ENCODE results near the gene NDUFS7.

NDUFS7 gene

DNA sequence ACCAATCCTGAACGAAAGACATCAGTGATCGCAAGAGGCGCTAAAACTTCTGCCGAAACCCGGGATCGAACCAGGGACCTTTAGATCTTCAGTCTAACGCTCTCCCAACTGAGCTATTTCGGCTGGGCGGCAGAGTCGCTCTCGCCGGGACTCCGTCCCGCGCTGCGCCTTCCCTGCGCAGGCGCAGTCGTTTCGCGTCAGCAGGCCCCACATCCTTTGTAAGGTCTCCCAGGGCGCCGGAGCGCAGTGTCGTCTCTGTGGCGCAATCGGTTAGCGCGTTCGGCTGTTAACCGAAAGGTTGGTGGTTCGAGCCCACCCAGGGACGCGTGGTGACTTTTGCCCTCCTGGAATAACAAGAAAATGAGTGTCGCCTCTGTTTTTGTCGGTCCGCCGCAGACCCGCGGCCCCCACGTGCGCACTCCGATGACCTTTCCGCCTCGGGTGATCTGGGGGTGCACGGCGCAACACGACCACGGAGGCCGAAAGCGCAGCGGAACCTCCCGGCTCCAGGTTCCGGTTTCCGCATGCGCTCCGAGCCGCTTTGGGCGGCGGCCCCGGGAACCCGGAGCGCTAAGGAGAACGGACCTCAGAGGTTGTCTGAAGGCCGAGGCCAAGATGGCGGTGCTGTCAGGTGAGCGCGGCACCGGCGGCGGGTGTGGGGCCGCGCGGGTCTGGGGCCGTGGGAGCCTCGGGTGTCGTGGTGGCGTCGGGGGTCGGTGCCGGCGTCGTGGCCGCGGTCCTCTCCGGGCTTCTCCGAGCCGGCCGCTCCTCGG lies at the start of gene NDUFS7:
TSS of gene NDUFS7 (plus strand) at position 596 of the 773 bp plus-strand sequence. CDS start at position 616, 20 bp downstream.
- peak; percentile 94 for DNase-seq

DNA sequence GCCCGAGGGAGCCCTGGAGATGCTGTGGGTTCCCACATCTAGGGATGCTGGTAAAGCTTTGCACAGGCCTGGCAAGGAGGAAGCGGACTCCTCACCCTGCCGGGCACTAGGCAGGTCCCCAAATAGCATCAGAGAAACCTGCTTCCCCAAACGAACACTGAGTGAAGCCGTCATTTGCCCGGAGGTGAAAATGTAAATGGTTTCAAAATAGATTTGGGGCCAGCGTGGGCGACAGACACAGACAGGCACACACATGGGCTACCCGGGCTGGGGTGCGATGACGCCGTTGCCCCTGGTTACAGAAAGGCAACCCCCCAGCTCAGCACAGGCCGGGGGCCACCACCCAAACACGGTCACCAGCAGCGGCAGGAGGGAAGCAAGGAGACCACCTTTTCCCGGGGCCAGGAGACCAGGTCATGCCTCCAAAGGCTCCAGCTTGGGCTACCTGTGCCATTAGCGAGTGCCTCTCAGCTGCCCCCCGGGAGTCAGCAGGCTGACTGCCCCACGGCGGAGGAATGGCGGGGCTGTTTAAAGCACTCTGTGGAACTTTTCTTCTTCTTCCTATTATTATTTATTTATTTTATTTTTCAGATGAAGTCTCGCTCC lies 47.5 kb upstream of the NDUFS7 start:
- no peak for DNase-seq

DNA sequence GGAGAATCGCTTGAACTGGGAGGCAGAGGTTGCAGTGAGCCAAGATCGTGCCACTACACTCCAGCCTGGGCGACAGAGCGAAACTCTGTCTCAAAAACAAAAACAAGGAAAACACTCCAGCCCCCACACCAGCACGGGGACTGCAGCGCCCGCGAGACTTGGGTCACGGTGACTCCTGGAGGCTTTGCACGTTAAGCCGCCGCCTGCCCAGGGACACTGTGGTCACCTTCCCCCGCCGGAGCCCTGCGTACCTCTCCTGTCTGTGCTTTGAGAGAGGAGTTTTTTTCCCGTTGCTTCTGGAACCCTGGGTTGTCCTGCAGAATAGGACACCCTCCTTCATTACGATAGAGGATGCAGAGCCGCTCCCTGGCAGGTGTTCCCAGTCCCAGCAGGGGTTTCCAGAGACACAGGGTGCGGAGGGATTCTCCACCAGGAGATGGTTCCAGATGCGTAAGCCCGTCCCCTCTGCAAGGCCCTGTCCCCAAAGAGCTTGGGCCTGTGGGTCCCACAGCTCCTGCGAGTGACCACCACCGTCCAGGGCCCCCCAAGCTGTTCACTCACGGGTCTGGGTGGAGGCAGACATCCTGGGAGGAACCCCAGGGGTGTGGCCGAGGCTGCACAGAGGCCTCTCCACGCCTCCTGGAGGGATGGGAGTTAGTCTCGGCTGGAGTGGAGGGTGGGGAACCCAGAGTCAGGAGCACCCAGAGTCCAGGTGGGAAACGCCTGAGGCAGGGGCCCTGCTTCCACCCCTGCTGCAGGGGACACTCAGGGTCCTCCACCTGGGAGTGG lies 42.8 kb upstream of the NDUFS7 start:
- DNase-seq: no peak

DNA sequence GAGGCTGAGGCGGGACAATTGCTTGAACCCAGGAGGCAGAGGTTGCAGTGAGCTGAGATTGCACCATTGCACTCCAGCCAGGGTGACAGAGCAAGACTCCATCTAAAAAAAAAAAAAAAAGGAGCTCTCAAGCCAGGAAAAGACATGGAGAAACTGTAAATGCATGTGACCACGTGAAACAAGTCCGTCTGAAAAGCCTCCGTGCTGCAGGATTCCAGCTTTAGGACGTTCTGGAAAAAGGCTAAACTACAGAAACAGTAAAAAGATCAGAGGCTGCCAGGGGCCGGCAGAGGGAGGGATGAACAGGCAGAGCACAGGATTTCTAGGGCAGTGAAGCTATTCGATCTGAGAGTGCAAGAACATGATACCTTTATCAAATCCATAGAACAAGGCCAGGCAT lies 40.7 kb upstream of the NDUFS7 start:
- no peak for DNase-seq

DNA sequence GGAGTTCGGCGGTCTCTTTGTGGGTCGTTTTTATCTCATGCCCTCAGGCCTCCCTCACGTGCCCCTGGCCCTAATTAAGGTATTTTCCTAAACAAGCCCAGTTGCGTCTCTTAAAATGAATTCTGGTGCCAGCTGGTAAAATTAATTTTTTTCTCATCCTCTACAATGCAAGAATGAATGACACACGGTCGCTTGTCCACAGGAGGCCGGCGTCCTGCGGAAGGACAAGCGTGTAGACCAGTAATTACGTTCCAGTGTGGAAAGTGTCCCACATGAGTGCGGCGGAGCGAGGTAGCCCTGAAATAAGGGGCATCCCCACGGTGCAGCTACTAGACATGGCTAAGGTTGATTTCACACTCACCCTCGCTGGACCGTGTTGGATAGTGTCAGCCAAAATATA lies 34.5 kb upstream of the NDUFS7 start:
- no peak for DNase-seq

DNA sequence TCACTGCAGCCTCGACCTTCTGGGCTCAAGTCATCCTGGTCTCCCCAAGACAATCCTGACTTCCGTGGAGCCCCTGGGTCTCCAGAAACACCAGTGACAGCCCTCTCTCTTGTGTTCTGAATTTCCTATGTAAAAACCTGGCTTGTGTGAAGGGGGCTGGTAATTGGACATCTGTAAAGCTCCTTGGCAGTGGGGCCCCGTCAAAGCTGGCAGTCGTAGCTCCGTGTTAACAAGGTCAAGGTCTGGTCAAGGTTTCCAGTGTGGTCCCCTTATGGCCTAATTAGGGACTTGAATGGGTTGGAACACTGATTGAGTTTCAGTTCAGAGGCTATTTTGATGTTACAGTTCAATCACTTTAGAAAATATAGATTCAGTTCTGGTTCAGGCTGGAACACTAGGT lies 32.8 kb upstream of the NDUFS7 start:
- no peak for DNase-seq

DNA sequence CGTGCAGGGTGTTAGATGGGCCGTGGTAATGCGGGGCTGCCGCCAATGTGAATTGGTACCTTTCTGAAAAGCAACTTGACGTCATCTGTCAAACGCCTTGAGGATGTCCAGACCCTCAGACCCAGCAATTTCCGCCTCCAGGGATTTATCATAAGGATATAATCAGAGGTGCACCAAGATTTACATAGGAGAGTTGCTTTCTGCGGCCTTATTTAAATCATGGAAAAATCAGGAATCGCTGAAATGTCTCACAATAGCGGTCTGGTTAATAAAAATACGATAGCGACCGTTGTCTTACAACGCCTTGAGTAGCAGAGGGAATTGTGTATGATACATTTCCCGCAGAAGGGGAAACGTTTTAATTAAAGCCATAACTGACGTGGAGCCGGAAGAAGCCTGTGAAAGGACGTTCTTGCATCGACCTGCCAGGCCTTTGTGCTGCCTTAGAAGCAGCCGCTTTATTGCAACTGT lies 32.3 kb upstream of the NDUFS7 start:
- DNase-seq: no peak

DNA sequence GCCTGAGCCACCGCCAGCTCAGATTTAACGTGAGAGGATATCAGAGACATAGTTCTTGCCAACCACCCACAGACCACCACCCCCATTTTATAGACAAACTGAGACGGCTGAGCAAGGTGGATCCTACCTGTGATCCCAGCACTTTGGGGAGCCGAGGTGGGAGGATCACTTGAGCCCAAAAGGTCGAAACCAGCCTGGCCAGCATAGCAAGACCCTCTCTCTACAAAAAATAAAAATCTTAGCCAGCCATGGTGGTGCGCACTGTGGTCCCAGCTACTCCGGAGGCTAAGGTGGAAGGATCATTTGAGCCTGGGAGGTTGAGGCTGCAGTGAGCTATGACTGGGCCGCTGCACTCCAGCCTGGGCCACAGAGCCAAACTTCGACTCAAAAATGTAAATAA lies 30.6 kb upstream of the NDUFS7 start:
- no peak for DNase-seq

DNA sequence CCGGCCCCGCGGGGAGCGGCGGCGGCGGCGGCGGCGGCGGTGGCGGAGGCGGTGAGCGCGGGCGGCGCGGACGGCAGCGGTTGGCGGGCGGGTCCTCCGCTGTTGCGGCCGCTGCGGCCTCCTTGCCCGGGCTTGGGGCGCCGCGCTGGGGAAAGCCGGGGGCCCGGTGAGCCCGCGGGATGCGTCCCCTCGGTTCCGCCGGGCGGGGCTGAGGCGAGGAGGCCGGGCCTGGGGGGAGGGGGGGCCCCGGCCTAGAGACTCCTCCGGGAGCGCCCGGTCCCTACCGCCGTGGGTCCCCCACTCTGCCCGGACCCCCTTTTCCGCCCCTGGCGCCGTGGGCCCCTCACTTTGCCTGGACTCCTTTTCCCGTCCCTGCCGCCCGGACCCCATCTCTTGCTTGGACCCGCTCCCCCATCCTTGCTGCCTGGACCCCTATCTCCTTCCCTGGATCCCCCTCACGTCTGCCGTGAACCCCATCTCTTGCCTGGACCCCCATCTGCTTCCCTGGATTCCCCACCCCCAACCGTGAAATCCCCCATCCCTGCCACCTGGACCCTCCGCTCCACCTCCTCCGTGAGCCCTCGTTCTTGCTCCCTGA lies 28.6 kb upstream of the NDUFS7 start:
- DNase-seq: no peak

DNA sequence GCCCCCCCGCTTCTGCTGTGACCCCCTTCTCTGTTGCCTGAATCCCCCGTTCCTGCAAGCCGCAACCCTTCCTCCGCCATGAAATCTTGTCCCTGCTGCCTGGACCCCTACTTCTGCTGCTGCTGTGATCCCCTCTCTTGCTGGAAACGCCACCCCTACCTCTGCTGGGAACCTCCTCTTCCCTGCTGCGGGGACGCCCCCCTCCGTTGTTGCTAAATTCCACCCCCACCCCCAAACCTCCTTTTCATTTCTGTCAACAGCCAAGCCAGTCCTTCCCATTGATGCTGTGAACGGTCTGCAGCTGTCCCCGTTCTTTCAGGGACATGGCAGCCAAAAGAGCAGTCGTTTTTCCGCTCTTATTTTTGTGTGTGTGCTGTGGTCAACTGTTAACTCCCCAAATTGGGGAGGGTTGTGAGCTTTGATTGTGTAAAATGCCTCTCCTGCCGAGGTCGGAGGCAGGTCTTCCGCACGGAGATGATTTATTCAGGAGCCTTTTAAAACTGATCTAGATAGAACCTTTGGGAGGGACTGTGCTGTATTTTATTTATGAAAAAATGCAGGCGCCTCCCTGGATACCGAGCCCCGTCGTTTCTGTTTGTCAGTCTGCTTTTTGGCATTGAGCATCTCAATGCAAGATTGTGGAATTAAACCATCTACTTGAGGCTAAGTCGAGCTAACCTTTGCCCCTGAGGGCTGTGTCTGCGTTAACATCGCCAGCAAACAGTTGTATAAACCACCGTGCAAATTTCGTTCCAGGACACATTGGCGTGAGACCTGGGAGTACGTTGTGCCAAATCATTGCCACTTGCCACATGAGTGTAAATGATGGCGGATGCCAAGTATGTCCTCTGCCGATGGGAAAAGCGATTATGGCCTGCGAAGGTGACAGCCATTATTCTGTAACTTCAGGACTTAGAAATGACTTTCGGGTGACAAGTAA lies 27.9 kb upstream of the NDUFS7 start:
- DNase-seq: peak; percentile 18

DNA sequence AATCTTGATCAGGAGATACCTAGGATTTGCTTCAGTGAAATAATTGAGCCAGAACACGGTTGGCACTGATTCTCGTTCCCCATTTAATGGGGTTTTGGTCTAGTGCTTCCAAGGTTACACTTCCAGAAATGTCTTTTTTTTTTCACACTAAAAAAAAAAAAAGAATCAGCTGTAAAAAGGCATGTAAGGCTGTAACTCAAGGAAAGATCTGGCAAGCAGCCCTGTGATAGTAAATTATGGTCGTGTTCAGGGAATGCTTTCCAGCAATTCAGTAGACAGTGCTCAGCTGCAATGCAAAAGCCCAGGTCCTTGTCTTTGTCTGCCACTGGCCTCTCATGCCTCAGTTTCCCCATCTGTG lies 27.2 kb upstream of the NDUFS7 start:
- no peak for DNase-seq

DNA sequence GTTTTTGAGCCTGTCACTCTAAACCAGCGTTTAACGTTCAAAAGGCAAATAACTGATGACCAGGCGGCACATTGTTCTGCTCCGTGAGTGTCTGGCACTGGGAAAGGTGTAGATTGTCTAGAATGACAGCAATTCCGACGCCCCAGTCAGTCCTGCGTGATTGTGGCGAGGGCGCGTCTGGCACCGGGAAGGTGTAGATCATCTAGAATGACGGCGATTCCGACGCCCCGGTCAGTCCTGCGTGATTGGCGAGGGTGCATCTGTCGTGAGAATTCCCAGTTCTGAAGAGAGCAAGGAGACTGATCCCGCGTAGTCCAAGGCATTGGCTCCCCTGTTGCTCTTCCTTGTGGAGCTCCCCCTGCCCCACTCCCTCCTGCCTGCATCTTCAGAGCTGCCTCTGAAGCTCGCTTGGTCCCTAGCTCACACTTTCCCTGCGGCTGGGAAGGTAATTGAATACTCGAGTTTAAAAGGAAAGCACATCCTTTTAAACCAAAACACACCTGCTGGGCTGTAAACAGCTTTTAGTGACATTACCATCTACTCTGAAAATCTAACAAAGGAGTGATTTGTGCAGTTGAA lies 26.1 kb upstream of the NDUFS7 start:
- DNase-seq: no peak

DNA sequence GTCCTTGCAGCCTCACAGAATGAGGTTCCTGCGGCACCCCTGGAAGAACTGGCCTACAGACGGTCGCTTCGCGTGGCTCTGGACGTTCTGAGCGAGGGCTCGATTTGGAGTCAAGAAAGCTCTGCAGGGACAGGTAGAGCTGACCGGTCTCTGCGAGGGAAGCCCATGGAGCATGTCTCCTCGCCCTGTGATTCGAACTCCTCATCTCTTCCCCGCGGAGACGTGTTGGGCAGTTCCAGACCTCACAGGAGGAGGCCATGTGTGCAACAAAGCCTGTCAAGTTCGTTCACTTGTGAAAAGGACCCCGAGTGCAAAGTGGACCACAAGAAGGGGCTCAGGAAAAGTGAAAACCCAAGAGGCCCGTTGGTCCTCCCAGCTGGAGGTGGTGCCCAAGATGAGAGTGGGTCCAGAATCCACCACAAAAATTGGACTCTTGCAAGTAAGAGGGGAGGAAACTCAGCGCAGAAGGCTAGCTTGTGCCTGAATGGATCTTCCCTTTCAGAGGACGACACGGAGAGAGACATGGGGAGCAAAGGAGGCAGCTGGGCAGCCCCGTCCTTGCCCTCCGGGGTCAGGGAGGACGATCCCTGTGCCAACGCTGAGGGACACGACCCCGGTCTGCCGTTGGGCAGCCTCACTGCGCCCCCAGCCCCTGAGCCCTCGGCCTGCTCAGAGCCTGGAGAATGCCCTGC lies 23.4 kb upstream of the NDUFS7 start:
- no peak for DNase-seq

DNA sequence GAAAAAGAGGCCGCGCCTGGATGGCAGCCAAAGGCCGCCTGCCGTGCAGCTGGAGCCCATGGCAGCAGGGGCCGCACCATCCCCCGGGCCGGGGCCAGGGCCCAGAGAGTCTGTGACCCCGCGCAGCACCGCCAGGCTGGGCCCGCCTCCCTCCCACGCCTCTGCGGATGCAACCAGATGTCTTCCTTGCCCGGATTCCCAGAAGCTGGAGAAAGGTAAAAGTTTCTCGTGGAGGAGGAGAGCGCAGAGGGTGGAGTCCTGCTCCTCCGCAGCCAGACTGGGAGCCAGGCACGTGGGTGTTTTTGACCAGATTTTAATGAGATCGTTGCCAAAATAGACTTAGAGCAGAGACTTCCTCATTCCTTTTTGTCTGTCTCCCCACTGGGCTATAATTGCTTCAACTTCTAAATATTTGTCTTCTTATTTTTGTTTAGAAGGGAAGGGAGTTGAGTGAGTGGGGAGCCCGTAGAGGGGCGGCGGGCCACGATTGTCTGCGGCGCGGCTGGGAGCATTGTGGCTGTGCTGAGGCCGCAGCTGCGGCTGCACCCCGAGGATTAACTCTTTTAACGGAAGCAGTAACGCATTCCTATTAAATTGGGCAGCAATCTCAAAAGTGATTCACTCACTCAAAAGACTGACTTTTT lies 22.8 kb upstream of the NDUFS7 start:
- no peak for DNase-seq

DNA sequence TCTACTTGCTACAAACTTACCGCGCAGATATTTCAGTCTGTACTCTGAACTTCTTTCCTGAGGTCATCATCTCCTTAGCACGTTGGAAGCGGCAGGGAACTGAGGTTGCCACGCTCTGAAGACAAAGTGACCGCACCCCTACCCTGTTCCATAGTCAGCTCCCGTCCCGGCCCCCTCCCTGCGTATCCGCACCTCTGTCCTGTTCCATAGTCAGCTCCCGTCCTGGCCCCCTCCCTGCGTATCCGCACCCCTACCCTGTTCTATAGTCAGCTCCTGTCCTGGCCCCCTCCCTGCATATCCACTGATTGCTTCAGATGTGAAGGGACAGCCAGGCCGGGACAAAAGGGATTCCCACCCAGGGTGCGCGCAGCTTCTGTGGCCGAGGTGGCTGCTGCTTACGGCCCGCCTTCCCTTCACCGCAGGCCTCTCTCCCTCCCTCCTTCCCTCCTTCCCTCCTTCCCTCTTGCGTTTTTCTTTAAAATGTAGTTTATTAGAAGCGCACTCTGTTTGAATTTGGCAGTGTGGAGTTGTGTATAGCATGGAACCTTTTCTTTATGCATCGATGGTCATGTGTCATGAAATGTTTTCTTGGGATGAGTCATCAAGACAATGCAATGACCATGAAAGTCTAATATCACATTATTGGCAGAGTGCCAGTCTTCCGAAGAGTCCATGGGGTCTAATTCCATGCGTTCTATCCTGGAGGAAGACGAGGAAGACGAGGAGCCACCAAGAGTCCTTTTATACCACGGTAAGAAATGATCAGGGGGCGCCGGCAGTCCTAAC lies 21.9 kb upstream of the NDUFS7 start:
- DNase-seq: no peak

DNA sequence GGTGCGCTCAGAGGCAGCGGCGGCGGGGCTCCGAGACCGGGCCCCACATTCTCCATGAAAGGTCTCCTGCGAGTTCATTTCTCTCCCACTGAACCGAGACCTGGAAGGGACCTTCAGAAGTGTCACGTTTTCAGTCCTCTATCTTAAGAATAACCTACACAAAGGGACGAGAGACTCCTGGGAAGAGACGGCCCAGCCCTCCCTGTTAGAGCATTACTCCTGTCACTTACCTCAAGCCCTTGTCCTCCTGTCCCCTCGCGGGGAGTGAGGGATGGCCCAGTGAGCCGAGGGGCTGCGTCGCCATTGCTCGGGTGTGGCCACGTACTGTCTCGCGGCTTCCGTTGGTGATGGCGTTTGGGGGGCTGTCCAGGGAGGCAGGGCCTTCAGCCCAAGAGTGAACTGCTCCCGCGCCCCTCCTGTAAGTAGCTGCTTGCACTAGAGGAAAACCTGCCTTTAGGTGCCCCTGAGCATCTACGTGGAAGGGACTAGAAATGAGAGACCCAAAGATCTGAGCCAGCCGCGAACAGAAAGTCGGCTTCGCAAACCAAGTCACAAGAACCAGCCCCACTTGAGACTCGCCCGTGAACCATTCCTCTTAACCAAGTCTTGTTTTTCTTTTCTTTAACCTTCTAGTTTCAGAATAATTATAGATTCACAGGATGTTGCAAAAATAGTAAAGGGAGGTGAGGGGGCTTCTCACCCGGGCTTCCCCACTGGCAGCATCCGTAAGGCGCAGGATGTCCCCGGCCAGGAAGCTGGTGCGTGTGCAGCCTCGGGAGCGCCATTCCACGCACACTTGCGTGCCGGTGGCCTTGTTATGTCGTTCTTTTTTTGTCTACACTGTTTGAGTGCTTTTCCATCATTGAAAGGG lies 21.1 kb upstream of the NDUFS7 start:
- DNase-seq: no peak

DNA sequence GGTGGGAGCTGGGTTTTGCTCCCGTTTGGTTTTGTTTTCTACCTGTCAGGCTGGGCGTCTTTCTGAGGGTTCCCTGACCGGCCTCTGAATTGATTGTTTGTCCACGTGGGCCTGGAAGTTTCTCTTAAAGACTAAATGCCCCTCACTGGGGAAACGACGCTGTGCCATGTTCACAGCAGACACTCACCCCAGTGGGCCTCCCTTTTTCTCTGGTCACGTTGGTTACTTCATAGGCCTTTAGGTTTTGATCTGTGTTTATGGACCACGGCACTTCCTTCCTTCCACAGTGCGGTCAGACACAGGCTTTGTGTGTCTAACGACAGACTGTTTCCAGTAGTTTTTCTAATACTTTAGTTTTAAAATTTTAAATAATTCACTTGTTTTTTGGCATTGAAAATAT lies 20.1 kb upstream of the NDUFS7 start:
- peak; percentile 50 for DNase-seq

DNA sequence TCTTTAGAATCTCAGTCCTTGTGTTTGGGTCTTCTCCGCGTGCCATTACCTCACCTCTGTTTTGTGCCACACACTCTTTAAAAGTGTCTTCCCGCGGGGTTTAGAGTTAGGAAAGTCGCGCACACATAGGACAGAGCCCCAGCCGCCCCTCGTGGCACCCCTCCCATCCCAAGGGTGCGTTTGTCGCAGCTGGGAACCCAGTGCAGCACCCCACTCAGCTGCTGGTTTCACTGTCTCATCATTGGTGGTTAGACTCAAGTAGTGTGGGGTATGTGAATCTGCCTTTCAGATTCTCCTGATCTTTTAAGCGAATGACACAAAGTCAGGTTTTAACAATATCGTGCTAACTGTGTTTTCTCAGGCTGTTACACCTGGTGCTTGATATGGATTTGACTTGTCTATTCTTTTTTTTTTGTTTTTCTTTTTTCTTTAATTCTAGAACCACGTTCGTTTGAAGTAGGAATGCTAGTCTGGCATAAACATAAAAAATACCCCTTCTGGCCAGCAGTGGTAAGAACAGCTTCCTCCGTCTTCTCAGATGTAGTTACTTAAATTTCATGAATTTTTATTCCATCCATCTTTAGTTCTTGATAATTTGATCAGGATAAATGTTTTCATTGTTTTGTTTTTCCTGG lies 19.5 kb upstream of the NDUFS7 start:
- DNase-seq: peak; percentile 26
